Neural cell (in vitro differentiated cells): ENCODE measurements around the gene CACNA2D4. TPM values are rescaled to one million over a fixed set of nuclear protein-coding genes. Genes with fewer than 3 reads are reported as not detected.

Experiments
- H2AFZ ChIP-seq: fragments of 200-600, 300-800 bp; sonication (generic), shearing (Covaris generic); 2 replicates; pipeline ENCODE4 v1.6.0; 2014; ENCODE audit warnings: low read depth, mild to moderate bottlenecking, antibody characterized with exemption, low read length, moderate library complexity
- H3F3A ChIP-seq: fragments of 200-600 bp; shearing (Covaris generic); 2 replicates; pipeline ENCODE4 v1.6.1; 2016; ENCODE audit warnings: mild to moderate bottlenecking, moderate library complexity, mixed read lengths, antibody characterized with exemption, low read length; ENCODE audit not compliant: insufficient read depth, poor library complexity, severe bottlenecking
- H3K27ac ChIP-seq: fragments of 200-600, 300-800 bp; sonication (generic), shearing (Covaris generic); 2 replicates; pipeline ENCODE4 v1.5.1; 2014; ENCODE audit warnings: mild to moderate bottlenecking, low read length, moderate library complexity
- H3K27me3 ChIP-seq: fragments of 300-800, 200-600 bp; sonication (generic), shearing (Covaris generic); 2 replicates; pipeline ENCODE4 v1.6.0; 2014; ENCODE audit warnings: mild to moderate bottlenecking, low read depth, low read length, moderate library complexity; ENCODE audit not compliant: insufficient read depth
- H3K36me3 ChIP-seq: fragments of 300-800, 200-600 bp; sonication (generic), shearing (Covaris generic); 2 replicates; pipeline ENCODE4 v1.5.1; 2014; ENCODE audit warnings: mild to moderate bottlenecking, antibody characterized with exemption, low read length, moderate library complexity; ENCODE audit not compliant: insufficient read depth
- H3K4me2 ChIP-seq: fragments of 300-800, 200-600 bp; sonication (generic), shearing (Covaris generic); 2 replicates; pipeline ENCODE4 v1.6.0; 2014; ENCODE audit warnings: mild to moderate bottlenecking, low read length
- H3K4me3 ChIP-seq: fragments of 300-800, 200-600 bp; sonication (generic), shearing (Covaris generic); 2 replicates; pipeline ENCODE4 v1.5.1; 2014; ENCODE audit warnings: mild to moderate bottlenecking, low read length, moderate library complexity
- H3K79me2 ChIP-seq: fragments of 200-600 bp; shearing (Covaris generic); replicated peaks from 2 replicates; pipeline ENCODE4 v1.6.0; 2014; ENCODE audit warnings: mild to moderate bottlenecking, low read length, moderate library complexity; ENCODE audit not compliant: insufficient read depth
- H3K9ac ChIP-seq: fragments of 300-800, 200-600 bp; sonication (generic), shearing (Covaris generic); 2 replicates; pipeline ENCODE4 v1.6.1; 2016; ENCODE audit warnings: mild to moderate bottlenecking, low read length, mixed read lengths
- H3K9me2 ChIP-seq: fragments of 200-600 bp; shearing (Covaris generic); 2 replicates; pipeline ENCODE4 v1.6.1; 2016; ENCODE audit warnings: mild to moderate bottlenecking, low read length, mixed read lengths; ENCODE audit not compliant: insufficient read depth
- H3K9me3 ChIP-seq: fragments of 200-600, 300-800 bp; sonication (generic), shearing (Covaris generic); 2 replicates; pipeline ENCODE4 v1.6.1; 2016; ENCODE audit warnings: mild to moderate bottlenecking, mixed run types, low read length, moderate library complexity, mixed read lengths
- H4K20me1 ChIP-seq: fragments of 200-600 bp; shearing (Covaris generic); 2 replicates; pipeline ENCODE4 v1.6.1; 2016; ENCODE audit warnings: mild to moderate bottlenecking, mixed run types; ENCODE audit not compliant: insufficient read depth
- CTCF ChIP-seq: fragments of 450-650 bp; IDR thresholded peaks from 2 replicates; pipeline ENCODE4 v1.5.1; 2014; ENCODE audit warnings: antibody characterized with exemption, mild to moderate bottlenecking, moderate library complexity; ENCODE audit not compliant: poor library complexity, severe bottlenecking
- EP300 ChIP-seq: fragments of 450-650 bp; conservative IDR thresholded peaks from 2 replicates; pipeline ENCODE4 v1.6.1; 2014; ENCODE audit warnings: antibody characterized with exemption, mild to moderate bottlenecking, moderate library complexity; ENCODE audit not compliant: poor library complexity, severe bottlenecking
- EZH2 ChIP-seq: fragments of 200-600, 300-800 bp; shearing (Covaris generic), sonication (generic); IDR thresholded peaks from 2 replicates; pipeline ENCODE4 v1.6.1; 2014; ENCODE audit warnings: antibody characterized with exemption, low read length, borderline replicate concordance, mild to moderate bottlenecking; ENCODE audit not compliant: insufficient read depth, poor library complexity, severe bottlenecking
- MXI1 ChIP-seq: fragments of 450-650 bp; conservative IDR thresholded peaks from 2 replicates; pipeline ENCODE4 v1.6.1; 2014; ENCODE audit warnings: antibody characterized with exemption, mild to moderate bottlenecking; ENCODE audit not compliant: poor library complexity, severe bottlenecking
- POLR2AphosphoS5 ChIP-seq: IDR thresholded peaks from 2 replicates; pipeline ENCODE4 v1.6.1; 2012
- RAD21 ChIP-seq: fragments of 450-650 bp; conservative IDR thresholded peaks from 2 replicates; pipeline ENCODE4 v1.6.1; 2014; ENCODE audit warnings: antibody characterized with exemption, mild to moderate bottlenecking, moderate library complexity
- REST ChIP-seq: IDR thresholded peaks from 2 replicates; pipeline ENCODE4 v1.6.1; 2012; ENCODE audit warnings: borderline replicate concordance
- SMC3 ChIP-seq: fragments of 450-650 bp; conservative IDR thresholded peaks from 2 replicates; pipeline ENCODE4 v1.6.1; 2014; ENCODE audit warnings: antibody characterized with exemption, mild to moderate bottlenecking, moderate library complexity; ENCODE audit not compliant: poor library complexity
- TAF1 ChIP-seq: IDR thresholded peaks from 2 replicates; pipeline ENCODE4 v1.6.1; 2012; ENCODE audit warnings: low read depth
- polyA plus RNA-seq: library from polyadenylated mRNA; depleted of rRNA; stranded (reverse); fragments of >200 nt; gene quantifications from 2 replicates; pipeline ENCODE4 v1.2.3, GENCODE V29; 2014

Gene CACNA2D4
- polyA plus RNA-seq, 1 donor from 2014 or later, result not detected

DNA sequence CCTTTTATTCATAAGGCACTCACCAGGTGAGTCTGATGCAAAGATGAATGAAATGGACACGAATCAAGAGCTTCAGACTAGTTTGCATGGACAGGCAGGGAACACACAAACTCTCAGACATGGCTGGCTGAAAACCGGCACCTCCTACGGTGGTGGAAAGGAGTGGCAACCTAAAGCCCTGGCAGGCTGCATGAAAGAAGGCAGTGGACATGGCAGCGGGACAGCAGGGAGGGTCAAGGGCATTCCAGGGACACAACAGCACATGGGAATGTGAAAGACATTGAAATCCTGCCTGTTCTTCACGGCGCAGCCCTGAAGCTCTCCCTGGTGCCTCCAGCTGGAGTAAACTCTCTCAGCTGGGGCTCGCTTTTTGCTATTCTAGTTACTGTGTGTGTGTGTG is 114.7 kb downstream of the CACNA2D4 start:
- Histone ChIP-seq H3K9ac (no peak overlapping the region), H4K20me1 (no peaks in the 10 kb centered on the region), H3K27me3 (no peaks in the 10 kb centered on the region), H3K36me3 (no peaks in the 10 kb centered on the region), H2AFZ (peak overlapping the region; percentile 27), H3F3A (no peaks in the 10 kb centered on the region), H3K4me3 (no peak overlapping the region), H3K79me2 (no peaks in the 10 kb centered on the region), H3K9me3 (no peaks in the 10 kb centered on the region), H3K4me2 (no peak overlapping the region), H3K9me2 (no peaks in the 10 kb centered on the region), H3K27ac (no peak overlapping the region)
- TF ChIP-seq TAF1 (no peak), EP300 (no peak), RAD21 (no peak)

DNA sequence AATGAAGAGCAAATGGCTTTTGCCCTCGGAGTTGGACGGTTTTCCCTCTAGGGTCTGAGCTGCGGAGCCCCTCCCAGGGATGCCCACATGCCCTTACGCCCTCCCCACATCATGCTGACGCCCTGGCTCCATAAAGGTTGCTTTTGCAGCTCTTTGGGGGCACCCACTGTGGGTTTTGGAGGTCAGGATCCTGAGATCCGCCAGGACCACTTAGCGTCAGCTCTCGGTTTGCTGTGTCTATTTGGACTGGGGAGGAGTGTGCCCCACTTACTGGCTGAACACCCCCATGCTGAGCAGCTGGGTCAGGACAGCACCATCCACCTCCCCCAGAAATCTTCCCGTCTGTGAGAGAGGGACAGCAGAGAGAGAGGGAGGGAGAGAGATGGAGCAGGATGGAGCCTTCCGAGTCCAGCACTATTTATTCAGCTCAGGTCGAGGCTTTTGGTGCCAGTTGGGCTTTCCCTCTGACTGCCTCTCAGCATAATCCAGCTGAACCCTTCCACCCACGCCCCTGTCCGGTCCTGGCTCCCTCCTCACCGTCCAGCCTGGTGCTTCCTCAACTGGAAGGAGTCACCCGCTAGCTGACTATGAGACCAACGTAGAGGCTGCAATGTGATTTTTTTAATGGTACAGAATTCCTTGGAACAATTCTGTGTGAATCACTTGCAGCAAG is 117.0 kb downstream of the CACNA2D4 start:
- no peak overlapping the region for H3K4me2 ChIP-seq
- no peak overlapping the region for H3K4me3 ChIP-seq
- H2AFZ ChIP-seq, result no peak overlapping the region
- no peaks in the 10 kb centered on the region for H3K36me3 ChIP-seq
- H3K27ac ChIP-seq, result no peak overlapping the region
- TF ChIP-seq RAD21, result no peak
- TF ChIP-seq POLR2AphosphoS5, result no peak
- no peak for TF ChIP-seq TAF1
- no peak for TF ChIP-seq MXI1
- TF ChIP-seq SMC3, result no peak
- TF ChIP-seq REST, result no peak
- no peak for TF ChIP-seq CTCF
- no peak for TF ChIP-seq EZH2
- TF ChIP-seq EP300, result no peak
- no peaks in the 10 kb centered on the region for H3F3A ChIP-seq
- H4K20me1 ChIP-seq, result no peaks in the 10 kb centered on the region
- no peaks in the 10 kb centered on the region for H3K79me2 ChIP-seq
- H3K9ac ChIP-seq, result no peak overlapping the region
- no peaks in the 10 kb centered on the region for H3K27me3 ChIP-seq
- H3K9me3 ChIP-seq, result no peaks in the 10 kb centered on the region
- H3K9me2 ChIP-seq, result no peaks in the 10 kb centered on the region
